Inflammatory macrophage treated with lipopolysaccharide for 4 hours (primary cell): ENCODE results near the gene ATP6V1C2.
A peak's percentile ranks its signal among the peaks of the same experiment; 100 is the strongest.

ENCODE experiments used
- DNase-seq: peaks from one replicate; pipeline ENCODE4 v3.0.0-alpha.2; 2020

Gene ATP6V1C2, protein sequence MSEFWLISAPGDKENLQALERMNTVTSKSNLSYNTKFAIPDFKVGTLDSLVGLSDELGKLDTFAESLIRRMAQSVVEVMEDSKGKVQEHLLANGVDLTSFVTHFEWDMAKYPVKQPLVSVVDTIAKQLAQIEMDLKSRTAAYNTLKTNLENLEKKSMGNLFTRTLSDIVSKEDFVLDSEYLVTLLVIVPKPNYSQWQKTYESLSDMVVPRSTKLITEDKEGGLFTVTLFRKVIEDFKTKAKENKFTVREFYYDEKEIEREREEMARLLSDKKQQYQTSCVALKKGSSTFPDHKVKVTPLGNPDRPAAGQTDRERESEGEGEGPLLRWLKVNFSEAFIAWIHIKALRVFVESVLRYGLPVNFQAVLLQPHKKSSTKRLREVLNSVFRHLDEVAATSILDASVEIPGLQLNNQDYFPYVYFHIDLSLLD

DNA sequence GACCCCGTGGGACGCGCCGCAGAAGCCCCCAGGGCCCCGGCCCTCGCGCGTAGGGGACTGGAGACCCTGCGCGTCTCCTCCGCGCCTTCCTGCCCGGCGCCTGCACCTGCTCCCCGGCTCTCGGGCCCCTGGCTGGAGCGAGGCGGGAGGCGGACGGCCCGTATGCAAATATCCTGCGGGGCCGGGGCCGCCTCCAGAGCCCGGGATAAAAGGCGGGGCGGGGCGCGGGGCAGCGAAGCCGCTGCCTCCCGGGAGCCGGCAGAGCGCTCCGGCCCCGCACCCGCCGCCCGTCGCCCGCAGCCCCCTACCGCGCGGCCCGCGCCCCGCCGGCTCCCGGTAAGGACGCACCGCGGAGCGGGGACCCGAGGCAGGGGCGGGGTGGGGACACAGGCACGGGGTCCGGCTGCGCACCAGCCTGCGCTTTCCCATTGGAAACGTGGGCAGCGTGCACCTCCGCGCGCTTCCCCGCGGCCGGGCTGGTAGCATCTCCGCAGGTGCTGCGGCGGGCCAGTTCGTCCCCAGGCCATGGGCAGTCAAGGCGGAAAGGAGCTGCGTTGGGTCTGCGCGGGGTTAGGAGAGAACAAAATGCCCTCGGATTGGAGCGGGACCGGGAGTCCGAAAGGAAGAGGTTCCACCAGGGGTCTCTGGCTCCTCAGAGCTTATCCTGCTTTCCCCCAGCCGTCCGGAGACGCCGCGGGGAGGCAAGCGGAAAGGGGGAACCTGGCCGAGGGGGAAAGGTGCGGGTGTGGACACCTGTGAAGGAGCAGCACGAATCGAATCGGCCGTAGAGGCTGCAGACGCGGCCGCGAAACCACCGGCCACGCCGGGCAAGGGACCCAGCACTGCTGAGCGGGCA lies at the start of gene ATP6V1C2:
ATP6V1C2 (plus strand) TSS at position 235 of the 856 bp plus-strand sequence. CDS start 1,220 bp downstream, outside the sequence.
- DNase-seq, result peak; percentile 7

DNA sequence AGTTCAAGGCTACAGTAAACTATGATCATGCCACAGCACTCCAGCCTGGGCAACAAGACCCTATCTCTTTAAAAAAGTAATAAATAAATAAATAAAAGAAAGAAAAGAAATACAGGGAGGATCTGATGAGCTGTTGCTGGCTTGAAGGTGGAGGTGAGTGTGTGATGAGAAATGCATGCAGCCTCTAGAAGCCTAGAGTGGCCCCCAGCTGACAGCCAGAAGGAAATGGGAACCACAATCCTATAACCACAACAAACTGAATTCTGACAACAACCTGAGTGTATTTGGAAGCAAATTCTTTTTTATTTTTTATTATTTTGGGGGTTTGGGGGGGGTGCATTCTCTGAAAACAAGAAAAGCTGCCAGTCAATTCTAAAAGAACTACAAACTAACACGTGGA lies 46.3 kb upstream of the ATP6V1C2 start:
- DNase-seq, result no peak

DNA sequence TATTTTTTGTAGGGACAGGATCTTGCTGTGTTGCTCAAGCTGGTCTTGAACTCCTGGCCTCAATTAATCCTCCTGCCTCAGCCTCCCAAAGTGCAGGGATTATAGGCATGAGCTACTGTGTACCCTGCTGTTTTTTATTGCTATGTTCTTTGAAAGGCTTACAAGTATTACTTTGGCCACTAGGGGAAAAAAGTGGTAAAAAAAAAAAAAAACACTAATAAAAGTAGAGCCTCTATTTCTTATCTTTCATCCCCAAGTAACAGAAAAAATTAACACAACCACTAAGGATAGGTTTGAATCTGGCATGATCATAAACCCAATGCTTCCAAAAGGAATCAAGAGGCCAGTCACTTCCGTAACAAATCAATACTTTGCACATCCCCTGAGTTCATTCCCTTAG lies 43.2 kb upstream of the ATP6V1C2 start:
- DNase-seq, result no peak

DNA sequence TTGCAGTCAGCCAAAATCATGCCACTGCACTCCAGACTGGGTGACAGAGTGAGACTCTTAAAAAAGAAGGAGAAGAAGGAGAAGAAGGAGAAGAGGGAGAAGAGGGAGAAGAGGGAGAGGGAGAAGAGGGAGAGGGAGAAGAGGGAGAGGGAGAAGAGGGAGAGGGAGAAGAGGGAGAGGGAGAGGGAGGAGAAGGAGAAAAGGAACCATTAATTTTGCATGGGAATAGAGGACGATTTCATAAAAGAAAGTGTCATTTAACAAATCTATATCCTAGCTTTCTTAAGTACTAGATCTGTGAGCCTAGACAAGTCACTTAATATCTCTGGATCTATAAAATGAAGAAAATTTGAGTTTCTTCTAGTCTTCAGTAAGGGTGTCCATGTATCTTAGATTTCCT lies 41.2 kb upstream of the ATP6V1C2 start:
- DNase-seq, result no peak

DNA sequence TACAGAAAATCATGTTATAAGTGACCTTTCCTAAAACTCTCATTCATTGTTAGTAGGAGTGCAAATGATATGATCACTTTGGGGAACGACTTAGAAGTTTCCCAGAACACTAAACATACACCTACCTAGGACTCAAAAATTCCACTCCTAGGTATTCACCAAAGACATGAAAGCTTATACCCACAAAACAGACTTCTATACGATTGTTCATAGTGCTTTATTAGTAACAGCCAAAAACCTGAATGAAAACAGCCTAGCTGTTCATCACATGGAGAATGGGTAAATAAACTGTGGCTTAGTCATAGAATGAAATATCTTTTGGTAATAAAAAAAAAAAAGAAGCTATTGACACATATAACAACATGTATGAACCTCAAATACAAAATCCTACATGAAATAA lies 40.5 kb upstream of the ATP6V1C2 start:
- DNase-seq, result no peak

DNA sequence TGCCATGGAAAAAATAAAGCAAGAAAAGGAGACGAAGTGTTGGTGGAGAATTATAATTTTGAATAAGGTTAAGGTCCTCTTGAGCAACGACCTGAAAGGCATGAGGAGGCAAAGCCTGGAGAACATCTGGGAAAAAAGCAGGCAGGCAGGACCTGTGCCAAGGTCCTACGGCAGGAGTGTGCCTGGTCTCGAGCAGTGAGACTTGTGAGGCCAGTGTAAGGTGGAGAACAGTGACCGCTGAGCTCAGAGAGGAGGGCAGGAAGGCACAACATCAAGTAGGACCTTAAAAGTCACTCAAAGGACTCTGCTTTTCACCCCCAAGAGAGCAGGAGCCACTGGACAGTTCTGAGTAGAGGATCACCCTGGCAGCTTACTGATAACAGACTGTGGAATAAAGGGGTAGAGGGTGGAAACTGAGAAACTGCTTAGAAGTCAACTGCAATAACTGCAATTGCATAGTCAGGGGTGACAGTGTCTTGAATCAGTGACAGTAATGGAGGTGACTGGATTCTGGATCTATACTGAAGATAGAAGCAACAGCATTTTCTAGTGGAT lies 35.2 kb upstream of the ATP6V1C2 start:
- DNase-seq, result no peak

DNA sequence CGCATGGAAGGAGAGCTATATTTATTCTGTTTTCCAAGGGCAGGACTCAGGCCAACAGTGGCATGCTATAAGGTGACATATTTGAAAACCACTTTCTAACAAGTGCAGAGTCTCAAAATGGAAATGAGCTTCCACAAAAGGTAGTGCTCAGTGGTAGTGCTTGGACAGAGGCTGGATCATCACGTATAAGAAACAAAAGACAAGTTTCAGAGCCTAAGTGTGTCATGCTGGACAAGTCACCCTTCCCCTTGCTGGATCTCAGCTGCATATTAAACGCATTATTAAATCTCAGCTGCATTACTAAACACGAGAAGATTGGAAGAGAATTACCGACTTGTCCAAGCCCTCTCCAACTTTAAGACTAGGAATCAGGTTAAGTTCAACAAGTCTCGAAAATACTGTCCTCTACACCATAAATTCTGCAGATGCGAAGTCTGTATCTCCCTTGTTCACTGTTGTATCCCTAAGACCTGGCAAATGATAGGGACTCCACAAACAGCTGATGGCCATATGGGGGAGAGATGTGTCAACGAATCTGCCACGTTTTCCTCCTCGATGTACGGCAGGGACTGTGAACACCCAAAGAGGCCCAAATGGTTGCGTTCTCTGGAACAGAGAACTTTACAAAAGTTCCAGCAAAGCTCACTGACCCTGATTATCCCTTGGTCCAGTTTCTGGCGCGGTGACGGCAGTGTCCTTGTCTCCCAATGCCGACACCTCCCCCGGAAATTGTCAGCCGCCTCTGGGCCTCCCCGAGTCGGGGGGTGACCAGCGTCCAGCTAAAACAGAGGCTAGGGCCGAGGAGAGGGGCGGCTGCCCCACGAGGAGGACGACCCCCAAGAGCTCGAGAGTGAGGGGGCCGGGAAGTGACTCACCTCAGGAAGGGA lies 32.3 kb upstream of the ATP6V1C2 start:
- DNase-seq, result peak; percentile 25

DNA sequence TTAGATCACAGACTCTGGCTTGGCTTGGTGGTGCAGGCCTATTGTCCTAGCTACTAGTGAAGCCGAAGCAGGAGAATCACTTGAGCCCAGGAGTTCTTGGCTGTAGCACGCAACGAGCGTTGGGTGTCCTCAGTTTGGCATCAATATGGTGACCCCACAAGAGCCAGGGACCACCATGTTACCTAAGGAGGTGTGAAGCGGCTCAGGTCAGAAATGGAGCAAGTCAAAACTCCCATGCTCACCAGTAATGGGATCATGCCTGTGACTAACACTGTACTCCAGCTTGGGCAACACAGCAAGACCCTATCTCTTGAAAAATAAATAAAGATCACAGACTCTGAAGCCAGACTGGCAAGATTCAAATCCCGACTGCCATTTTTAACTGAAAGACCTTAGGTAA lies 29.9 kb upstream of the ATP6V1C2 start:
- no peak for DNase-seq

DNA sequence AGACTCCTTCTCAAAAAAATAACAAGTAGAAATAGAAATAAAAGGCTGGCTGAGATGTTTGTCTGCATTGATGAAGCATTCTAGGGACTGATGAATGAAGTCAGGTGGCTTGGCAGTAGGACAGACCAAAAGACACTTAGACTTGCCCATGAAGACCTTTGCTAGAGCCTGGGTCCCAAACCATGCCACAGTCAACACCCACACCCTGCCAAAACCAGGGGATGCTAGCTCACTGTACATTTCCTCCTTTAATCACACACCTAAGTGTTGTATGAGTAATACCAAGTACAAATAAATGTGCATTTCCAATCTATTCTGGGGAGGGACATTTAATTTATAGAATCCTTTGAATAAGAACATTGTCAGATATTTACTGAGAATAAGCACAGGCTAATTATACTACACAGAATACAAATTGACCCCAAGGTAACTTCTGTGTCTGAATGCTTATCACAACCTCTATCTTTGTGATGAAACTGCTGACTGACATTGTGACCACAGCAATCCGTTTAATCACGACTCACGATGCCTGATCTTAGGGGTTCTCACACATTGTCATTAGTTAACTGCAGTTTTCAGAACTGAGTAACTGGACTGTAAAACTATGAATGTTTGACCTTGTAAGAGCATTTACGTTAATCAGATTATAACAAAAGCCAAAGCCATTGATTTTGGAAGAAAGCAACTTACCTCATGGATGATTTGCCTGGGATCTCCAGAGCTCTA lies 21.2 kb upstream of the ATP6V1C2 start:
- DNase-seq, result no peak

DNA sequence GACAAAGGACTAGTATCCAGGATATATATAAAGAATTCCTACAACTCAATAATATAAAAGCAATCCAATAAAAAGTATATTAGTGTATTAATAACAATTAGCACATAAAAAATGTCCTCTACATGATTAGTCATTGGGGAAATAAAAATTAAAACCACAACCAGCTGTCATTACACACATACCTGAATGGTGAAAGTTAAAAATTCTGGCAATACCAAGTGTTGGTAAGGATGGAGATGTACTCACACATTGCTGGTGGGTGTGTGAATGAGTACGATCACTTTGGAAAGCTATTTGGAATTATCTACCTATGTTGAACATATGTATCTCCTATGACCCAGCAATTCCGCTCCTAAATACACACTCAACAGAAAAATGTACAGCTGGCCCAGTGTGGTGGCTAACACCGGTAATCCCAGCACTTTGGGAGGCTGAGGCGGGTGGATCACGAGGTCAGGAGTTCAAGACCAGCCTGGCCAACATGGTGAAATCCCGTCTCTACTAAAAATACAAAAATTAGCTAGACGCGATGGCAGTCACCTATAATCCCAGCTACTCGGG lies 17.3 kb upstream of the ATP6V1C2 start:
- no peak for DNase-seq

DNA sequence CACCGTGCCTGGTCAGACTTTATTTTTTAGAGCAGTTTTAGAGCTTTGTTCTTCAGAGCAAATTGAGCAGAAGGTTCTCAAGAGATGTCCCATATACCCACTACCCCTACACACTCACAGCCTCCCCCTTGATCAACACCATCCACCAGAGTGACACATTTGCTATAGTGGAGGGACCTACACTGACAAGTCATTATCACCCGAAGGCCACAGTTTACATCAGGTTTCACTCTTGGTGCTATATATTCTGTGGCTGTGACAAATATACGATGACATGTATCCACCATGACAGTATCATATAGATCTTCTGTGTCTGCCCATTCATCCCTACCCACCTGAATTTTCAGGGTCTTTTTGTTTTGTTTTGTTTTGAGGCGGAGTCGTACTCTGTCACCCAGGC lies 15.4 kb upstream of the ATP6V1C2 start:
- no peak for DNase-seq

DNA sequence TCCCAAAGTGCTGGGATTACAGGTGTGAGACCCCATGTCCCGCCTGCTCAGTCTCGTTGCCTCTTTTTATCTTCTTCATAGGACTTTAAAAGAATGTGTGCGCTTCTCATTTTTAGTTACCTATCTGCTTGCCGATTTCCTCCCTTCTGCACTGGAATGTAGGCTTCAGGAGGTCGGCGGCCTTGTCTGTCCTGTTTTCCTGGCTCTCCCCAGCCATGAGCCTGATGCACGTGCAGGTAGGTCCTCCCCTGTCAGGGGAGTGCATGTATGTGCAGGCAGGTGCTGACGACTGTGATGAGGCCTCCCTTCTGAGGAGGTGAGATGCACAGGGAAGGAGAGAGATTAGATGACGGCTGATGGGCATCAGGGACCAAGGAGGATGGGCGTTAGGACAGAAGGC lies 13.6 kb upstream of the ATP6V1C2 start:
- DNase-seq, result no peak

DNA sequence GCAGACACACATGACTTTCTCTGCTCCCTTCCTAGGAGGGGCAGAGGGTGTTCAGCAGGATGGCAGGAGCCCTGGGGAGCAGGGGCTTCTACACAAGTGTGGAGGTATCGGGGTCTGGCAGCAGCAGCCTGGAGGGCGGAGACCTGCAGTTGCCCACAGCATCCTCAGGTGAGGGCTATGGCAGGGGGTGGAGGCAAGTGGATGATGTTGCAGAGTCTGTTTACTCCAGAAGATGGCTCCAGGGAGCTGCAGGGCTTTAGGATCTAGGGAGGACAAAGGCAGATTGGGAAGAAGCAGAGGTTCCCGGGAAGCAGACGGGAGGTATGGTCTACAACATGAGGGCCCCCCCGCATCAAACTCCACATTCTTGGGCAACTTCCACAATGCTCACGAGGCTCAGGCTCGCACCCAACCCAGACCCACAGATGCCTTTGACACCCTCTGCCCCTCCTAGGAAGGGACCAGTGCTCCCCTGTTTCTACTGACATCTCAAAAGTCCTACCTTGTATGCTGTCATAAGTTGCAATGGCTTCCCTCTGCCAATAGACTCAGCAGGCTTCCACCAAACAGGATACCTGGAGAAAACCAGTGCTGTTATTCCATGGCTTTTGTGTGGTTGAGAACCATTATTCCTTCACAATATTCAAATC lies 12.0 kb upstream of the ATP6V1C2 start:
- DNase-seq, result no peak

DNA sequence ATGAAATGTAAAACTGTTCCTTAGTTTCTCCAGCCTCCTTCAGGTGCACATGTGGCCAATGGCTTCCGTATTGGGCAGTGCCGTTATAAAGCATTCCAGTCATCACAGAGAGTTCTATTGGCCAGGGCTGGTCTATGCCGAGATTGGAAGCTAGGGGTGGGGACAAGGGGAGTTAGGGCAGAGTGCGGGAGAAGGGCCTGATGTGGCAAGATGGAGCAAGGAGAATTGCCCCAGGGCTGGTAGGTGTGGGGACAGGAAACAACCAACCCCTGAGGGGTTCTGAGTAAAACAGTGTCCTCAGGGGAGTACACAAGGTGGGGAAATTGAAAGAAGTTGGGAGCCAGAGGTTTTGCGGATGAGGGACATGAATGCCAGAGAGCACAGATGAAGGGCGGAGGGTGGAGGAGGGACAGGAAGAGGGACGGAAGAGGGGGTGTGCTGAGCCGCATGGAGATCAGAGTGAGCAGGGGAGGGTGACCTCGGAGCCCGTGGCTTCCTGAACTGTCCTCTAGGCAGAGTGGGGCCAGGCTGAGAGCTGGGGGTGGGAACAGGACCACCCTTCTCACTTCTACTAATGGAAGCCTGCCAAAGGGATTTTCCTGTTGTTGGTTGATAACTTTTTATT lies 9.1 kb upstream of the ATP6V1C2 start:
- DNase-seq, result no peak

DNA sequence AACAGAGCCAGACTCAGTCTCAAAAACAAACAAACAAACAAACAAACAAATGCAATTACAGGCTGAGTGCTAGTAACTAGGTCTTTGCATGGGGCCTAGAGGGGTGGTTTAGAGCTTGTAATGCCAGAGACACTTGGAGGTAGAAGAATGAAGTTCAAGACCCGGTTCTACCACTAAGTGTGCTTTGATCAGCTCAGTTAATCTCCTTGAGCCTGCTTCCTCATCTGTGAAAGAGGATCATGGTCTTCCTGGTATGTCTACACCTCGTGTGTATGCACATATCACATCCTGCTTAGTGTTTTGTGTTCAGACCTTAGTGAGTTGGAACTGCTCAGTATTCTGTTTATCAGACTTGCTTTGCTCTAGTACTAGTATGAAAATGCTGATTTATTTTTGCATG lies 4.8 kb upstream of the ATP6V1C2 start:
- peak; percentile 36 for DNase-seq

DNA sequence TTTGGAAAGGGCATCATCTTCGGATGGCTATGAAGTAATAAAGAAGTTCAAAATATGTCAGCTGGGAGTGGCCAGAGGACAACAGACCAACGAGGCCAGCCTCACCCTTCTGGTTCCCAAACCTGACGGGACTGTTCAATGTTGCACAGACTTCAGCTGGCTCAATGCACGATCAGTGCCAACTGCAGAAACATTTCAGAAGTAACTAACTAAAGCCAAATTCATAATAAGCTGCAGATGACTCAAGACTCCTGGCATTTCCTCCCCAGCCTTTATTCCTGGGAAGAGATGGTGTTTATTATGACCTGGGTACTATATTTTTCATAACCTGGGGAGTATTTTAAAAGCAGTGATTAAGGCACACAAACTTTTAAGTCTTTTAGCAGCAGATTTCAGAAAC lies 3.8 kb upstream of the ATP6V1C2 start:
- no peak for DNase-seq

DNA sequence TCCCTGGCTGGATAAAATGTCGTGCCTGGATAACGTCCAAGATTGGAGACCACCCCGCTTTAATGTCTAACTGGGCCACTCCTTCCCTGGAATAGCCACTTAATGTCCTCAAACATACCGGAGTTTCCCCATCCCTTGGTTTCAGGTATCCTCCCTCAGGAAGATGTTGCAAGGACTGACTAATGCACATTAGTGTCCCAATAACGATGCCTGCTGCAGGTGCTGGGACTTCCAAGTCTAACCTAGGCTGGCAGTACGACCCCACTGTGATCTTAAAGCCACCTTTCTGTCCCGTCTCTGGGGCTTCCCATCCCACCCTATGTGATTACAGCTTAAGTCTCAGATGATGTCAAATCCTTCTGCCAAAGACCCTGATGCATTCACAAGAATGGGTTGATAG lies 1.1 kb upstream of the ATP6V1C2 start:
- DNase-seq, result no peak

DNA sequence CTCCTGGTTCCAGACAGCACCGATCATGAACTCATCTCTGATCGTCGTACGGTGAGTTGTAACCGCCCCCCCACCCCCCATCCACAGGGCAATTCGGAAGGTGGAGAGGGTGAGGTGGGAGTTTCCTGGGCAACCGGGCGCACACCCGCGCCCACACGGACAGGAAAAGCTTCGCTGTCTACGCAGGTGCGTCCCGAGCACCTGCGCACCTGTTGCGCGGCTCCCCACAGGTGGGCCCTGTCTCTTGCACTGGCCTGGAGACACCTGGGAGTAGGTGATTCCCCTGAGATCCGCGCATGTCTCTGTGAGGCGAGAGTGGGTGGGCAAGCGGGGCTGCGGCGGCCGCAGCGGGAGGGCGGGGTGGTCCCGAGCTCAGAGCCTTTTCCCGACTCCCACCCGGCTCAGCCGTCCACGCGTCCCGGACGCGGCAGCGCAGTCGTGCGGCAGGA lies 459 bp upstream of the ATP6V1C2 start:
- DNase-seq, result no peak

DNA sequence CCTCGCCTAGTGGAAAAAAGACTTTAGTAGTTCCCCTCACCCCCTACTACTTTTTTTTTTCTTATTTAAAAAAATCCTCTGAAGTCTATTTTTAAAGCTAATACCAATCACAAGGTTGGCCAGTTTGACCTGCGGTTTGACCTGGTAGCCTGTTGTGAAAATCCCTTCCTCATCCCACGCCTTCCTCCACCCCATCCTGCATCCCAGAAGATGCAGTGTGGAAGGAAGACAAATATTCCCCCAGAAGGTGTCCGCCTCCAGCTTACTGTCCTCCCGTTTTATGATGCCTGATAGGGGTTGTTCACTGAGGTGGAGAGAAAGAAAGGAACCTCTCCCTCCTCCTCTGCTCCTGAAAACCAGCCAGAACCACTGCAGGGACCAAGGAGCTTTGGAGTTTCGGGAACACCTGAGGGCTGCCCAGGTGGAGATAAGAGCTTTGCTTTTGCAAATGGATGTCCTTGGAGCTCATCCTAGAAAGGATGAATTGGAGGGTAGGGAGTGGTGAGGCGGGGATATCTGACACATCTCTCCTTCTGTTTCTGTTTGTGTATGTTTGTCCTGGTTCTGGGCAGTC lies 909 bp downstream of the ATP6V1C2 start:
- no peak for DNase-seq

DNA sequence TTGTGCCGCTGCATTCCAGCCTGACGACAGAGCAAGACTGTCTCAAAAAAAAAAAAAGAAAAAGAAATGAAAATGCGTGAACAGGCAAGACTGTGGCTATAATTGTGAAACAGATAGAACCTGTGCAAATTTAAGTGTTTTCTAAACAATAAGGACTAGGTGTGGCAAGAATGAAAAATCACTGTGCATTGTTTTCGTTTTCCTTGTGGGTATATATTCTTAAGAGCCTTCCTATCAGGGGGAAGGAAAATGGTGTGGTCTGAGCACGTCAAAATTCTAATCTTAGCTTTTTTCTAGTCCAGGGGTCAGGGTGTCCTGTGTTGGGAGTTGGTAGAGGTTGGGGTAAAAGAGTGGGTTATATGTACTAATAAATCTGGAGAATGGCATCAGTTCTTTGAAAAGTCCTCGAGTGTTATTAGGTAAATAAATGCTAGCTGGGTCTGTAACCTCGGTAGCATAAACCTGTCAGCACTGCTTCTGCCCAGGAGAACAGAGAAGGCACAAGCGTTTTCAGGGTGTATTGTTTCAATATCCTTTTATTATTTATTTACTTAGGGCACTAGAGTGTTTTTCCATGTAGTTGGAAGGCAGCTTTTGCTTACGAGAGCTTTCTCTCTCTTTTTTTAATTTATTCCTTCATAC lies 11.6 kb downstream of the ATP6V1C2 start:
- DNase-seq, result no peak
